BLaER1 (cell line): Measurements from ENCODE around the gene HSPB1.
A peak's percentile ranks its signal among the peaks of the same experiment; 100 is the strongest.

Source experiments
- H3K27ac ChIP-seq: shearing (Covaris generic); formaldehyde crosslinking; 2 replicates; pipeline ENCODE4 v1.8.1; 2022
- H3K27me3 ChIP-seq: shearing (Covaris generic); formaldehyde crosslinking; 2 replicates; pipeline ENCODE4 v1.8.1; 2022
- H3K36me3 ChIP-seq: shearing (Covaris generic); formaldehyde crosslinking; 2 replicates; pipeline ENCODE4 v1.8.1; 2022
- H3K4me1 ChIP-seq: shearing (Covaris generic); formaldehyde crosslinking; 2 replicates; pipeline ENCODE4 v1.8.1; 2022
- H3K4me2 ChIP-seq: shearing (Covaris generic); formaldehyde crosslinking; 2 replicates; pipeline ENCODE4 v1.8.1; 2022
- H3K4me3 ChIP-seq: shearing (Covaris generic); formaldehyde crosslinking; 2 replicates; pipeline ENCODE4 v1.8.1; 2022
- H3K9ac ChIP-seq: shearing (Covaris generic); formaldehyde crosslinking; 2 replicates; pipeline ENCODE4 v1.8.1; 2022
- H3K9me3 ChIP-seq: shearing (Covaris generic); formaldehyde crosslinking; 2 replicates; pipeline ENCODE4 v1.8.1; 2022
- H4K20me1 ChIP-seq: shearing (Covaris generic); formaldehyde crosslinking; 2 replicates; pipeline ENCODE4 v1.8.1; 2022
- Cebpa-rat ChIP-seq: shearing (Covaris generic); IDR thresholded peaks from 2 replicates; pipeline ENCODE4 v1.8.1; 2022

HSPB1 gene

GRCh38 chr7:76342222-76342621 lies 39.7 kb downstream of the HSPB1 start:
- H3K4me3 ChIP-seq, result no peak overlapping the region
- no peak overlapping the region for H3K9ac ChIP-seq
- H3K36me3 ChIP-seq, result peaks cover 100% of the 10 kb centered on the region
- H4K20me1 ChIP-seq, result peaks cover 100% of the 10 kb centered on the region
- H3K9me3 ChIP-seq, result no peaks in the 10 kb centered on the region
- no peak for TF ChIP-seq Cebpa-rat
- no peak overlapping the region for H3K4me2 ChIP-seq
- H3K27ac ChIP-seq, result no peak overlapping the region
- no peaks in the 10 kb centered on the region for H3K4me1 ChIP-seq
- no peaks in the 10 kb centered on the region for H3K27me3 ChIP-seq

GRCh38 chr7:76343294-76343930 lies 40.9 kb downstream of the HSPB1 start:
- Histone ChIP-seq H3K36me3 (peaks cover 100% of the 10 kb centered on the region), H4K20me1 (peaks cover 100% of the 10 kb centered on the region), H3K27me3 (no peaks in the 10 kb centered on the region), H3K27ac (no peak overlapping the region), H3K4me1 (no peaks in the 10 kb centered on the region), H3K9ac (no peak overlapping the region), H3K4me2 (no peak overlapping the region), H3K9me3 (no peaks in the 10 kb centered on the region), H3K4me3 (no peak overlapping the region)
- TF ChIP-seq Cebpa-rat, result no peak

DNA sequence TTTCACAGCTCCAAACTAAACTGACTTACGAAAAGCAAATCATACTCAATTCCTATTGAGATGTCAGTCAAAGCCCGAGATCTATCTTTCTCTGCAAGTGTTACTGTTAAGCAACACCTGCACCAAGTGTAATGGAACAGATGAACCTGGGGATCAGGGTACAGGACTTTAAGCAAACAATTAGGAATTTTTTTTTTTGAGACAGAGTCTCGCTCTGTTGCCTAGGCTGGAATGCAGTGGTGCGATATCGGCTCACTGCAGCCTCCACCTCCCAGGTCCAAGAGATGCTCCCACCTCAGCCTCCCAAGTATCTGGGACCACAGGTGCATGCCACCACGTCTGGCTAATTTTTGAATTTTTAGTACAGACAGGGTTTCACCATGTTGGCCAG lies 41.5 kb downstream of the HSPB1 start:
- Histone ChIP-seq H3K27ac (no peak overlapping the region), H4K20me1 (peaks cover 100% of the 10 kb centered on the region), H3K9ac (no peak overlapping the region), H3K36me3 (peaks cover 100% of the 10 kb centered on the region), H3K4me3 (no peak overlapping the region), H3K4me1 (no peaks in the 10 kb centered on the region), H3K4me2 (no peak overlapping the region), H3K9me3 (no peaks in the 10 kb centered on the region), H3K27me3 (no peaks in the 10 kb centered on the region)
- no peak for TF ChIP-seq Cebpa-rat

DNA sequence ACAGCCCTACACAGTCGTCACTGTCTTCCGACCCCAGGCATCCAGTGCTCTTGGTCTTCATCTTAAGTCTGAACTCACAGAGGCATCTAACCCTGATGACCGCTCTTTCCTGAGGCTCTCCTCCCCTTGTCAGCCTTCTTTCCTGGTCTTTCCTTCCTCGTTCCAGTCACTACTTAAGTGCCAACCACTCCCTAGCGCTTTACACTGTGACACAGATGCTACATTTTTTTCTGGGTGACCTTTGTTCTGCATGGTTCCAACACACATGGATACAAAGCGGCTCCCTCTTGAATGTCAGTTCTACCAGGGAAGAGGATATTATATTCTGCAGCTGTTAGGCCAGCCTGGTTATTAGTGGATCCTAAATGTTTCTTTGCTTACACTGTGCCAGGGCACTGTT lies 43.6 kb downstream of the HSPB1 start:
- H3K4me1 ChIP-seq, result no peaks in the 10 kb centered on the region

DNA sequence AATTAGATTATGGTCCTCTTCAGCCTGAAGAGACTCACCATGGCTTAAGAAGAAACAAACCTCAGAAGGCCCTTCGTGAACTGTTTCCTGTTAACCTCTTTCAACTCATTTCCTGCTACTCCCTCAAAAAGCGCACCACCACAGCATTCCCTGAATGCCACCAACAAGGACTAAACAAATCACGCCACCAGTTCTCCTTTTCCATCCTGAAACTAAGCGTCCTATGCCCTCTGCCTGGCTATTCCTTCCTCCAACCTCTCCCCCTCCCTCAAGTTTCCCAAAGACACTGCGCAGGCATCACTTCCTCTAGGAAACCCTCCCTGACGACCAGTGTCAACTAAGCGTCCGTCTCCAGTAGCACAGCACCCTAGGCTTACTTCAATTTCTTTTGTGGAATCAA lies 44.3 kb downstream of the HSPB1 start:
- no peak overlapping the region for H3K4me3 ChIP-seq
- H3K9ac ChIP-seq, result no peak overlapping the region
- H3K4me2 ChIP-seq, result no peak overlapping the region
- peaks cover 100% of the 10 kb centered on the region for H3K36me3 ChIP-seq
- no peaks in the 10 kb centered on the region for H3K27me3 ChIP-seq
- peaks cover 100% of the 10 kb centered on the region for H4K20me1 ChIP-seq
- TF ChIP-seq Cebpa-rat, result no peak
- H3K27ac ChIP-seq, result no peak overlapping the region
- H3K4me1 ChIP-seq, result no peaks in the 10 kb centered on the region
- 0 out of 2 replicates have a peak, but pooled peaks cover 11% of the 10 kb centered on the region for H3K9me3 ChIP-seq

More for the DNA sequence above, 43.6 kb downstream of the HSPB1 start:
- H3K4me2 ChIP-seq, result no peak overlapping the region
- H3K9ac ChIP-seq, result no peak overlapping the region
- H4K20me1 ChIP-seq, result peaks cover 100% of the 10 kb centered on the region
- no peak overlapping the region for H3K27ac ChIP-seq
- H3K4me3 ChIP-seq, result no peak overlapping the region
- TF ChIP-seq Cebpa-rat, result no peak
- H3K36me3 ChIP-seq, result peaks cover 100% of the 10 kb centered on the region
- H3K27me3 ChIP-seq, result no peaks in the 10 kb centered on the region
- 0 out of 2 replicates have a peak, but pooled peaks cover 4% of the 10 kb centered on the region for H3K9me3 ChIP-seq

GRCh38 chr7:76347710-76348109 lies 45.2 kb downstream of the HSPB1 start:
- H3K27ac ChIP-seq, result no peak overlapping the region
- H4K20me1 ChIP-seq, result peaks cover 100% of the 10 kb centered on the region

DNA sequence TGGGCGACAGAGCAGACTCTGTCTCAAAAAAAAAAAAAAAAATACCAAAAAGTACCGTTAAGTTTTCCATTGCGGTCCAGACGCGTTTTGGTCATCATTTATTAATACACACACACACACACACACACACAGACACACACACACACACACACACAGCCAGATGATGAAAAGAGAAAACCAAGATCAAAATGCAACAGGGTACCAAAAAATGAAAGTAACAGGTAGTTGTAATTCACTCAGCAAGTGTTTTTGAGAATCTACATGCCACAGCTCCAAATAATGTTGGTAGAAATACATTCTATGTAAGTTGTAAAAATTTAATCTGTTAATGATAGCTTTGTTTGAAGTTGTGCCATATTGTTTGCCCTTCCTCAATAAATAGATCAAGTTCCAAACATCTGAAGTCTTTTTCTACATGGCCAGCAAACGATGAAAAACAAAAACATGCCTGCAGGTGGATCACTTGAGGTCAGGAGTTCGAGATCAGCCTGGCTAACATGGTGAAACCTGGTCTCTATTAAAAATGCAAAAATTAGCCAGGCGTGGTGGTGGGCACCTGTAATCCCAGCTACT lies 46.9 kb downstream of the HSPB1 start:
- no peaks in the 10 kb centered on the region for H3K27me3 ChIP-seq
- no peak overlapping the region for H3K4me3 ChIP-seq
- TF ChIP-seq Cebpa-rat, result no peak
- H3K4me2 ChIP-seq, result no peak overlapping the region
- peaks cover 9% of the 10 kb centered on the region; the same call in 1 of the 2 replicates for H3K4me1 ChIP-seq
- H4K20me1 ChIP-seq, result peaks cover 100% of the 10 kb centered on the region
- H3K27ac ChIP-seq, result no peak overlapping the region
- no peak overlapping the region for H3K9ac ChIP-seq
- H3K36me3 ChIP-seq, result peaks cover 99% of the 10 kb centered on the region
- 0 out of 2 replicates have a peak, but pooled peaks cover 11% of the 10 kb centered on the region for H3K9me3 ChIP-seq

More at GRCh38 chr7:76347710-76348109, 45.2 kb downstream of the HSPB1 start:
- H3K27me3 ChIP-seq, result no peaks in the 10 kb centered on the region
- no peak overlapping the region for H3K4me2 ChIP-seq
- H3K9me3 ChIP-seq, result 0 out of 2 replicates have a peak, but pooled peaks cover 11% of the 10 kb centered on the region
- TF ChIP-seq Cebpa-rat, result no peak
- H3K4me3 ChIP-seq, result no peak overlapping the region
- H3K36me3 ChIP-seq, result peaks cover 100% of the 10 kb centered on the region
- H3K4me1 ChIP-seq, result no peaks in the 10 kb centered on the region
- no peak overlapping the region for H3K9ac ChIP-seq

DNA sequence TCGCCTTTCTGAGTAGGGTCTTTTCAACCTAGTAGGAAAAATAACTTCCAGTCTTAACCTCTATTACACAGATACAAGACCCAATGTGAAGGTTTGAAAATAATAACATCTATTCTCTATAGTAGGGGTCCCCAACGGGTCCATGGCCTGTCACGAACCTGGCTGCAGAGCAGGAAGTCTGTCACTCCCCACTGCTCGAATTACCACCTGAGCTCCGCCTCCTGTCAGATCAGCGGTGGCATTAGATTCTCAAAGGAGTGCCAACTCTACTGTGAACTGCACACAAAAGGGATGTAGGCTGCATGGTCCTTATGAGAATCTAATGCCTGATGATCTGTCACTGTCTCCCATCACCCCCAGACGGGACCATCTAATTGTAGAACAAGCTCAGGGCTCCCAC lies 48.9 kb downstream of the HSPB1 start:
- peaks cover 28% of the 10 kb centered on the region for H3K4me1 ChIP-seq
- peaks cover 21% of the 10 kb centered on the region; the same call in 1 of the 2 replicates for H3K9me3 ChIP-seq
- H3K36me3 ChIP-seq, result peaks cover 99% of the 10 kb centered on the region
- no peak overlapping the region for H3K27ac ChIP-seq
- H4K20me1 ChIP-seq, result peaks cover 100% of the 10 kb centered on the region
- H3K27me3 ChIP-seq, result no peaks in the 10 kb centered on the region
- no peak overlapping the region for H3K4me3 ChIP-seq
- no peak for TF ChIP-seq Cebpa-rat
- no peak overlapping the region for H3K9ac ChIP-seq
- no peak overlapping the region for H3K4me2 ChIP-seq

DNA sequence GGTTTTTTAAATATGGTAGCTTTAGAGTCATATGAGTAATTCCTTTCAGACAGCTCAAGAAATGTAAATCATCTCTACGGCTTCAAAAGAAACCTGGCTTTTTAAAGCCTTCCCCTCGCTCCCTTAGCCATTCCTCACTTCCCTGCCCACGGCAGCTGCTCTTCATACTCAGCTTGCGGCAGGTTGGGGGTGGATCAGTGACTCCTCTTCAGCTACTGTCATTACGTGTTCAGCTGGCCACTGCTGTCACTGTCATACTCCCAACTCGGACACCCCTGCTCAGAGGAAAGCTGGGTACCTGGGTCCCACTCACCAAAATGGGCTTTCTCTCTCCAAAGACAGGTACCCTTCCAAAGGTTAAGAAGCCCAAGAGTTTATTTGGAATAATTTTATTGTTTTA lies 49.7 kb downstream of the HSPB1 start:
- H3K9me3 ChIP-seq, result peaks cover 21% of the 10 kb centered on the region; the same call in 1 of the 2 replicates
- H3K36me3 ChIP-seq, result peaks cover 98% of the 10 kb centered on the region
- H4K20me1 ChIP-seq, result peaks cover 100% of the 10 kb centered on the region
- H3K4me3 ChIP-seq, result no peak overlapping the region
- H3K4me2 ChIP-seq, result no peak overlapping the region
- H3K27me3 ChIP-seq, result no peaks in the 10 kb centered on the region
- H3K27ac ChIP-seq, result no peak overlapping the region
- TF ChIP-seq Cebpa-rat, result no peak
- no peak overlapping the region for H3K9ac ChIP-seq
- peaks cover 37% of the 10 kb centered on the region for H3K4me1 ChIP-seq

- Histone ChIP-seq H4K20me1 (peaks cover 99% of the 10 kb centered on the region), H3K36me3 (peaks cover 83% of the 10 kb centered on the region), H3K27ac (no peak overlapping the region), H3K9me3 (peaks cover 21% of the 10 kb centered on the region; the same call in 1 of the 2 replicates), H3K4me3 (no peak overlapping the region), H3K4me2 (peak overlapping the region; percentile 14; the same call in 1 of the 2 replicates), H3K4me1 (peaks cover 37% of the 10 kb centered on the region), H3K9ac (no peak overlapping the region), H3K27me3 (no peaks in the 10 kb centered on the region)
- TF ChIP-seq Cebpa-rat, result no peak
Observed at GRCh38 chr7:76353744-76354143, 51.3 kb downstream of the HSPB1 start.
